H54 (cell line): ENCODE measurements around the gene SLC12A7.
"Not testable (repeated sequence)": the region's sequence is repeated elsewhere in the genome, so short reads cannot be mapped to it uniquely, and the experiment has no call there.

ENCODE experiments used
- DNase-seq: peaks from one replicate; pipeline ENCODE4 v3.0.0; 2011; ENCODE audit warnings: low spot score, mixed read lengths; ENCODE audit not compliant: insufficient read length
- FAIRE-seq: peaks from 3 replicates; lab custom pipeline; 2011; peaks lifted over from hg19 to GRCh38; lab: Jason Lieb, UNC
- POLR2A ChIP-seq: IDR thresholded peaks from 2 replicates; pipeline ENCODE4 v1.6.1; 2011; ENCODE audit warnings: low read depth, mild to moderate bottlenecking, low read length

Gene SLC12A7

DNA sequence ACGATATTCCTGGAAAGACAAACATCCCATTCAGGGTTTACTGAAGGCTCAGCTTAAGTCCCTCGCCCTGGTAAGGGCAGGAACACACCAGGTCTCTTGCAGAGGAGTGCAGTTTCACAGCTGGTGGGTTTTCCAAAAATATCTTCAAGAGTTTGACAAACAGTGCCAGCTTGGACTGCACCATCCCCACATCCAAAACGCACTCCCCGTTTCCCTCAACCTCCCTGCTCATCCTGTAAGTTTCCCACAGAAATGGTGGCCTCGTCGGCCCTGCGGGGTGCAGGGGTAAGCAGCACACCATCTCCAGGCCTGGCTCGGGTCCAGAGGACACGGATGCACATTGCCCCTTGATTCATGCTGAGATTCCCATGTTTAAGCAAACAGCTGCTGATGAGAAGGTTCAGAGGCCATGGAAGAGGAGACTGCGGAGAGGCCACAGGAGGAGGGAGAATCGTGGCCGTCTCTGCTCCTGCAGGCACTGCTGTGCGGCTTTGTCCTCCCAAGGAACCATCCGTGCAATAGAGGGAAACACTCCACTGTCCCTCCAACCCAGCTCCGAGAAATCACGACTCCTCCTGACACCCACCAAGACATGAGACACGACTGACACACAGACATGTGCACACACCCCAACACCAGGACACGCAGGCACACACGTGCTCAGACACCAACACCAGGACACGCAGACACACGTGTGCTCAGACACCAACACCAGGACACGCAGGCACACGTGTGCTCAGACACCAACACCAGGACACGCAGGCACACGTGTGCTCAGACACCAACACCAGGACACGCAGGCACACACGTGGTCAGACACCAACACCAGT, 24.0 kb upstream of the SLC12A7 start:
- DNase-seq (no peak), FAIRE-seq (no peak)
- TF ChIP-seq POLR2A, result no peak

DNA sequence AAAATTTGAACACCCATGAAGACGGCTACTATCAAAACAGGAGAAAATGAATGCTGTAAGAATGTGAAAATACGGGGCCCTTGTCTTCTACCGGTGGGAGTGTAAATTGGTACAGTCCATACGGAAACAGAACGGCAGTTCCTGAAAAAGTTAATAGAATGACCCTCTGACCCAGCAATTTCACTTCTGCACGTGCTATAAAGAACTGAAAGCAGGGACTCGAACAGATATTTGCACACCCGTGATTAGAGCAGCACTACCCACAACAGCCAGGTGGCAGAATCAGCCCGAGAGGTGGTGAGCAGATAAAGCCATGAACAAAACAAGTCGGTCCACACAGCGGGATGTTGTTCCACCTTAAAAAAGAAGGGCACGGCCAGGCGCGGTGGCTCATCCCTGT, 22.6 kb upstream of the SLC12A7 start:
- no peak for TF ChIP-seq POLR2A
- FAIRE-seq, result no peak
- DNase-seq, result no peak

DNA sequence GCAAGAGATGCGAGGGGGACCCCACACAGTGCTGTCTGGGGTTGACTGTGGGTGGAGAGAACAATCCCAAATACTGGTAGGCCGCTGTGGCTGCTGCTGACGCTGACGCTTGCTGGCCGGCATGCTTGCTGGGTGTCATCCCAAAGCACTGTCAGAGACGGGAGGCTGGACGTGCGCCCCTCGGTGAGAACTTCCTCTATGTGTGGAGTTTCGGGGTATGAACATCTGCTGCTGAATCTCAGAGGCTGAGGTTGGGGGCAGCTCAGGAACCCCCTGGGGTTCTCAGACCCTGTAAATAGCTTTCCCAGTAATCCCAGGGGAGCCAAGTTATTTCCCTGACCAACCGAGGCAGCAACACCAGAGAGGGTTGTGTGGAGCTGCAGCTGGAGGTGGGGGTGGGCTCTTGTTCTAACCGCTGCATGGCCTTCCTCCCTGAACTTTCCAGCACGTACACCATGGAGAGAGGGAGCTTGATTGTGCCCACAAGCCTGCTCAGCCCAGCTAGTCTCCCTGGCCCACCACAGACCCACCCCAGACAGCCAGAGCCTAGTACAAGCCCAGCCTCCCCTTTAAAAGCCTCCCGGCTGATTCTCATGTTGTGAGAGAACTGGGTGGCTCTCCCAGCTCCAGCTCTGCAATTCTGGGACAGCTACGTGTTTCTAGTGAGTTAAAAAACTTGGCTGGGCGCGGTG, 21.8 kb upstream of the SLC12A7 start:
- TF ChIP-seq POLR2A, result no peak
- DNase-seq, result no peak
- FAIRE-seq, result no peak

DNA sequence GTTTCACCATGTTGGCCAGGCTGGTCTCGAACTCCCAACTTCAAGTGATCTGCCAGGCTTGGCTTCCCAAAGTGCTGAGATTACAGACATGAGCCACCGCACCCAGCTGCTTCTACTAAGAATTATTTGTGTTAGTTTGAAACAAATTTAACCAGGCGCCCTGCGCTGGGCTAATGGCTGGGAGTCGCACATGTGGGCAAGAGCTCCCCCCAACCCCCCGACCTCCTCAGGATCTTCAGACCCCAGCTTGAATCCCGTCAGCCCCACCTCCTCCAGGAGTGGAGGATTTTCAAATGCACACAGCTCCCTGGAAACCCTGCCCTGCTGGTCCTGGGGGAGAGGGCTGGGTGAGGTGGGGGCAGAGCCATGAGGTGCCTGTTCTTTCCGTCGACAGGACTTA, 21.2 kb upstream of the SLC12A7 start:
- DNase-seq (no peak), FAIRE-seq (no peak)
- no peak for TF ChIP-seq POLR2A

DNA sequence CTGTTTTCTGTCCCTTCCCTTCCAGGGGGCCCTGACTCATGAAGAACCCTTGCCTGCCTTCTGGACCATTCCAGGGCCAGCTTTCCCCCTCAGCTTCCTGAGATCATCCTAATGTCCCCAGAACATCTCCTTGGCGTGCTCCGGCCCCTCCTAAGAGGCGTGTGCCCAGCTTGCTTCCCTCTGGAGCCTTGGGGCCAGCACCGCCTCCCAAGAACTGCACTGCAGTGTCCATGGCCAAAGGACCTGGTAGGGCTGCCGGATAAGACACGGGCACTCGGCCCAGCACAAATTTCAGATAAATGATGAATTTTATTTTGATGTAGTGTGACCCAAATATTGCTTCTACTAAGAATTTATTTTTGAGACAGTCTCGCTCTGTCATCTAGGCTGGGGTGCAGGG, 20.7 kb upstream of the SLC12A7 start:
- no peak for FAIRE-seq
- no peak for TF ChIP-seq POLR2A

GRCh38 chr5:1131726-1132125, 19.9 kb upstream of the SLC12A7 start:
- no peak for TF ChIP-seq POLR2A
- DNase-seq (no peak), FAIRE-seq (no peak)

More for the DNA sequence above, 20.7 kb upstream of the SLC12A7 start:
- DNase-seq, result no peak

DNA sequence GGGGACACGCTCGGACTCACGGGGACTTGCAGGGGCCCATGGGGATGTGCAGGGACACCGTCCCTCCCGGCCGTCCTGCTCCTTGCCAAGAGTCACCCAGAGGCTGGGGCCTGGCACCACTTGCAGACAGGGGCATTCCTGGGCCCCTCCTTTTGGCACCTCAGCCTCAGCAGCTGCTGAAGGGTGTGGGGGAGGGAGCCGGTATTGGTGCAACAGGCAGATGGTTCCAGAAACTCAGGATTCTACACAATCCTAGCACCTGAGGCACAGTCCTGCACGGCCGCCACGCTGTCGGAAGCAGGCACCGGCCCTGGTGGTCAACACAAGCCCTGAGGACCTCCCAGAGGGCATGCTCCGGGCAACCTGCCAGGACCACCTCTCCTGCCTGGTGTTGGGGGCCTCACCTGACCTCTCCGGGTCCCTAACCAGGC, 19.3 kb upstream of the SLC12A7 start:
- TF ChIP-seq POLR2A, result no peak
- no peak for FAIRE-seq

GRCh38 chr5:1130218-1130946, 18.5 kb upstream of the SLC12A7 start:
- FAIRE-seq (no peak), DNase-seq (no peak)
- no peak for TF ChIP-seq POLR2A

More for the DNA sequence above, 19.3 kb upstream of the SLC12A7 start:
- DNase-seq, result no peak

DNA sequence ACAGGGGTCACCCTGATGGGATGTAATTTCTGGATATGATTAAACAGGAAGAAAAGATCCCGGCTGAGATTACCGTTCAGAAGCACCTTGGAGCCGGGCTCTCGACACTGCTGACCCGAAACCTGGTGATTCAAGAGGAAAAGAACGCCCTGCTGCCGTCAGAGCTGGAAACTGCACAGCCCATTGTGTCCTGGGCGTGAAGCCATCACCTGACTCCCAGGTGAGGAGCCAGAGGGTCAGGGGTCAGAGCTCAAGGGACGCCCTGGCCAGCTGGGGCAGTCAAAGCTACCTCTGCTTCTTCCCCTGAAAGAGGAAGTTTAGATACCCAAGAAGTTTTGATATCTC, 17.8 kb upstream of the SLC12A7 start:
- TF ChIP-seq POLR2A, result no peak
- FAIRE-seq (no peak), DNase-seq (no peak)

- no peak for DNase-seq
- no peak for TF ChIP-seq POLR2A
- FAIRE-seq, result no peak
Observed at GRCh38 chr5:1128977-1129710, 17.3 kb upstream of the SLC12A7 start.

GRCh38 chr5:1127959-1128785, 16.3 kb upstream of the SLC12A7 start:
- FAIRE-seq (no peak), DNase-seq (no peak)
- no peak for TF ChIP-seq POLR2A

DNA sequence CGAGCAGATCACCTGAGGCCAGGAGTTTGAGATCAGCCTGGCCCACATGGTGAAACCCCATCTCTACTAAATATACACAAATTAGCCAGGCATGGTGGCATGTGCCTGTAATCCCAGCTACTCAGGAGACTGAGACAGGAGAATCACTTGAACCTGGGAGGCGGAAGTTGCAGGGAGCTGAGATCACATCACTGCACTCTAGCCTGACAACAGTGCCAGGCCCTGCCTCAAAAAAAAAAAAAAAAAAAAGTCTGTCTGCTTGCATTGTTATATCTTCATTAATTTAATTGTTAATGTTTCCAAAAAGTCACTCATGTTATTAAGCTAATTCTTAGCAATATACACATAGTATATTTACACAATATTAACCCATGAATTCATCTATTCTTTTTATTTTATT, 13.8 kb upstream of the SLC12A7 start:
- not testable (repeated sequence) for DNase-seq, FAIRE-seq

DNA sequence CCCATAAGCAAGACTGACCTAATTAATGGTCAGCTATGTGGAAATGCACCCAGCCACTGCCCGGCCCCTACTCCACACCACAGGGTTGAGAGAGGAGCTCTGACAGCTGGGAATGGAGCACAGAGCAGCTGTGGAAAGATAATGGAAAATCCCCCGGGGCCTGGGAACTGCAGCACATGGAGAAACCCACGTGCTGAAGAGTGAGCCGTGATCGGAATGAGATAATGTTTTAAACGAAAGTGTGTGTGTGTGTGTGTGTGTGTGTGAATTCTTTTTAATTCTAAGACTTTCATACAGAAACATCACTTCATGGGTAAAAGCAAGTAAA, 13.1 kb upstream of the SLC12A7 start:
- FAIRE-seq (no peak), DNase-seq (no peak)
- TF ChIP-seq POLR2A, result no peak
